HL-60 (cell line): ENCODE results near the gene CFAP74.

Experiments used
- CTCF ChIP-seq: IDR thresholded peaks from one replicate; pipeline ENCODE4 v1.5.1; 2011; ENCODE audit warnings: low read length, control low read depth, inconsistent platforms; ENCODE audit not compliant: insufficient read depth
- GABPA ChIP-seq: IDR thresholded peaks from 2 replicates; pipeline ENCODE4 v1.6.1; 2012; ENCODE audit warnings: low read depth
- POLR2AphosphoS5 ChIP-seq: IDR thresholded peaks from 2 replicates; pipeline ENCODE4 v1.6.1; 2012; ENCODE audit warnings: low read depth
- REST ChIP-seq: IDR thresholded peaks from 2 replicates; pipeline ENCODE4 v1.6.1; 2012; ENCODE audit warnings: low read depth; ENCODE audit not compliant: insufficient replicate concordance
- SPI1 ChIP-seq: IDR thresholded peaks from 2 replicates; pipeline ENCODE4 v1.6.1; 2012; ENCODE audit warnings: low read depth, mild to moderate bottlenecking, borderline replicate concordance

- TF ChIP-seq POLR2AphosphoS5: no peak
- TF ChIP-seq CTCF: no peak
- no peak for TF ChIP-seq SPI1
- TF ChIP-seq GABPA: no peak
- no peak for TF ChIP-seq REST
These were observed 32.7 kb upstream of the CFAP74 start for GRCh38 chr1:2036287-2036686.
